GM21786 (cell line): ENCODE data around the gene SPTBN4.
"Not testable (repeated sequence)": the region's sequence is repeated elsewhere in the genome, so short reads cannot be mapped to it uniquely, and the experiment has no call there.

ENCODE experiments used
- ATAC-seq: cut with Tn5 transposase; IDR thresholded peaks from one replicate; pipeline ENCODE4 v1.9.1; 2021; ENCODE audit not compliant: unreplicated experiment

SPTBN4 gene

DNA sequence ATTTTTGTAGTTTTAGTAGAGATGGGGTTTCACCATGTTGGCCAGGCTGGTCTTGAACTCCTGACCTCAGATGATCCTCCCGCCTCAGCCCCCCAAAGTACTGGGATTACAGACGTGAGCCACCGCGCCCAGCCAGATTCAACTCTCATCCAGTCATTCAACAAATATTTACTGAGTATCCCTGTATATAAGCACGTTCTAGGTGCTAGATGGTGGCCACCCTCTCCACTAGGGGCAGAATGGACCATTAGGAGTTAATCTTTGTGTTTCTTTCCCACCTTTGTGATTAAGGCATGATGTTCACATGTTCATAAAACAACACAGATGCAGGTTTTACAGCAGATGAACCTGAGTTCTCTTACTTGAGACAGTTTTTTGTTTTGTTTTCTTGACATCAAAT, 117.2 kb downstream of the SPTBN4 start:
- ATAC-seq, result no peak

- ATAC-seq, result no peak
Measured at GRCh38 chr19:40585241-40585981, 118.6 kb downstream of the SPTBN4 start.

GRCh38 chr19:40585982-40586422, 119.2 kb downstream of the SPTBN4 start:
- ATAC-seq, result no peak

GRCh38 chr19:40586611-40587010, 119.8 kb downstream of the SPTBN4 start:
- ATAC-seq, result no peak

DNA sequence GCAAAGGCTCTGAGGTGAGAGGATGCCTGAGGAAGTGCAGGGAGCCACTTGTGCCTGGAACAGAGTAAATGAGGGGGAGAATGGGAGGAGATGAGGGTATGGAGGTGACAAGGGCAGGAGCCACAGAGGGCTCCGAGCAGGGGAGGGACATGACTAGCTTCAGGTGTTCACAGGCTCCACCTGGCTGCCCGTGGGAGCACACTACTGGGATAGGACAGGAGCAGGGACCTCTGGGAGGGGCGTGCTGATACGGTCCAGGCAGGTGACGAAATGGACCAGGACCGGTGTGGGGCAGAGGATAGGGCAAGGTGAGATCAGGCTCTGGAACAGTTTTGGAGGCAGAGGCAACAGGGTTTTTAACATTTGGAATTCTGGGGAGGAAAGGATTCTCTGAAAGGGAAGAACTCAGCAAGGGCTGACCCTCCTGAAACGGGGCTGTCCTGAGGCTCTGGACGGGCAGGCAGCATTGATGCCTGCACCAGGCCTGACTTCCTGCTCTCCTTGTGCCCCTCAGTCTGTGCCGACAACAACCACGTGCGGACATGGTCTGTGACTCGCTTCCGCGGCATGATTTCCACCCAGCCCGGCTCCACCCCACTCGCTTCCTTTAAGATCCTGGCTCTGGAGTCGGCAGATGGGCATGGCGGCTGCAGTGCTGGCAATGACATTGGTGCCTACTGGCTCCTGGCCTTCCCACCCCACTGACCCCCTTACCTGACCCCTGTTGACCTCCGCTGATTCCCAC, 121.5 kb downstream of the SPTBN4 start:
- no peak for ATAC-seq

DNA sequence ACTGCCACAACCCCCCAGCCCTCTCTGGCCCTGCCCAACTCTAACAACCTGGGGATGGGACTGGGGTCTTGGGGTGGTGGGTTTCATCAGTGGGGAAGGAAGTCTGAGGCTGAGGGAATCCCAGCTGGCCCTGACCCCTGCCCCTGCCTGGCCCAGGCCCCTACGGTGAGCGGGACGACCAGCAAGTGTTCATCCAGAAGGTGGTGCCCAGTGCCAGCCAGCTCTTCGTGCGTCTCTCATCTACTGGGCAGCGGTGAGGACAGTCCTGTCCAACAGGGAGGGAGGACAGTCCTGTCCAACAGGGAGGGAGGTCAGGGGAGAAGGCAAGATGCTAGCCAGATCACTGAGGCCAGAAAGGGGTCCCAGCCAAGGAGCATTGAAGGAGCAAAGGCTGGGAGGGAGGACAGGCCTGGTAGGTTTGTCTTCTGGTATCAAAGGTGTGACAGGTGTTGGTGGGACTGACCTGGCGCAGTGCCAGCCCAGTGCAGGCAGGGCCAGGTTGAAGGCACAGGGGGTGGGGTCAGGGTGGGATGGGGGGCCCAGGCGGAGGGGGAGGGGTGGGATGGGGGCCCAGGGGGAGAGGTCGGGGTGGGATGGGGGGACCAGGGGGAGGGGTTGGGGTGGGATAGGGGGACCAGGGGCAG, 122.2 kb downstream of the SPTBN4 start:
- ATAC-seq, result no peak

DNA sequence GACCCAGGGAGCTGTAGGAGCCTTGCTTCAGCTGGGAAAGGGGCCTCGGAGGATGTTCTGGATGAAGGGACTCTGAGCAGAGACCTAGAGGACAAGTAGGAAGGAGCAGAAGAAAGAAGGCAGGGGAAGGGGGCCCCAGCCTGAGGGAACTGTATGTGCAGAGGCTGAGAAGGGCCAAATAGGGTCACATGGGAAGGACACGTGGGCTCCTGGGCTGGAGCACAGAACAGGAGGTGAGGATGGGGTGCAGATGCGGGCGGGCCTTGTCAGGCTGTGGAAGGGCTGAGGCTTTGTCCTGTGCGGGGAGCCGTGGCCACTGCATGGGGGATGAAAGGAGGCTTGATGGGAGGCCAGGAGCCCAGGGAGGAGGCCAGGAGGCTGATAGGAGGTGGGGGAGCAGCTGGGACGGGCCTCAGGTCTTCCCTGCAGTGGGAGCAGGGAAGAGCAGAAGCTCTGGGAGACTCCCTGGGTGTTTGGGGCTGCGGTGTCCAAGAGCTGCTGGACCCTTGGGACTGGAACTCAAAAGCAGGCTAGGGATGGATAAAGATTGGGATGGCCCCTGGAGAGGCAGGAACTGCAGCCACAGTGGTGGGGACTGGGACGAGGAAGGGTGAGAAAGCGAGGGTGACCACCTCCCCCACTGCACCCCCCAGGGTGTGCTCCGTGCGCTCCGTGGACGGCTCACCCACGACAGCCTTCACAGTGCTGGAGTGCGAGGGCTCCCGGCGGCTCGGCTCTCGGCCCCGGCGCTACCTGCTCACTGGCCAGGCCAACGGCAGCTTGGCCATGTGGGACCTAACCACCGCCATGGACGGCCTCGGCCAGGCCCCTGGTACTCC, 123.0 kb downstream of the SPTBN4 start:
- ATAC-seq, result no peak

DNA sequence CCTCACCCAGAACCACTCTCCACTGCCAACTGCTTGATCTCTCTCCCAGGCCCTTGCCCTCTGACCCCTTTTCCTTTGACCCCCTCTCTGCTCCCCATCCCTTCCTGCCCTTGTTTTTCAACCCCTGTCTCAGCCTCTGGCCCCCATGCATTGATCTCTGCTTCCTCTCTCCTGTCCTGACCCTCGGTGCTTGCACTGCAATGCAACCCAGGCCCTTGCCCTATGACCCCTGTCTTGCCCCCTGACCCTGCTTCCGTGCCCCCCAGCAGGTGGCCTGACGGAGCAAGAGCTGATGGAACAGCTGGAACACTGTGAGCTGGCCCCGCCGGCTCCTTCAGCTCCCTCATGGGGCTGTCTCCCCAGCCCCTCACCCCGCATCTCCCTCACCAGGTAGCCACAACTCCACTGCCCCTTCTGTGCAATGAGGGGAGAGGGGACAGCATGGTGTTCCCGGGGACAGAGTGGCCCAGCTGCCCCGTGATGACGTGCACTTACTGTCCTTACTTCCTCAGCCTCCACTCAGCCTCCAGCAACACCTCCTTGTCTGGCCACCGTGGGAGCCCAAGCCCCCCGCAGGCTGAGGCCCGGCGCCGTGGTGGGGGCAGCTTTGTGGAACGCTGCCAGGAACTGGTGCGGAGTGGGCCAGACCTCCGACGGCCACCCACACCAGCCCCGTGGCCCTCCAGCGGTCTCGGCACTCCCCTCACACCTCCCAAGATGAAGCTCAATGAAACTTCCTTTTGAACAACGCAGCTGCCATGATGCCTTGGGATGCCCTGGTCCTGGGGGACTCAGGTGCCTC, 123.9 kb downstream of the SPTBN4 start:
- ATAC-seq, result no peak

DNA sequence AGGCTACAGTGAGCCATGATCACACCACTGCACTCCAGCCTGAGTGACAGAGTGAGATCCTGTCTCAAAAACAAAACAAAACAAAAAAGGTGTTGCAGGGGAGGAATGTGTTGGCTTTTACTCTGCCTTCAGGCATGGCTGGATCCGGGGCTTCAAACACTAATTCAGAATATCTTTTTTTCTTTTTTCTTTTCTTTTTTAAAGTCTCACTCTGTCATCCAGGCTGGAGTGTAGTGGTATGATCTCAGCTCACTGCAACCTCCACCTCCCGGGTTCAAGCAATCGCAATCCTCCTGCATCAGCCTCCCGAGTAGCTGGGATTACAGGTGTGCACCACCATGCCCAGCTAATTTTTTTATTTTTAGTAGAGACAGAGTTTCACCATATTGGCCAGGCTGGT, 124.9 kb downstream of the SPTBN4 start:
- ATAC-seq, result not testable (repeated sequence)

- ATAC-seq, result no peak
Measured at GRCh38 chr19:40592170-40592569, 125.4 kb downstream of the SPTBN4 start.

GRCh38 chr19:40594255-40594654, 127.5 kb downstream of the SPTBN4 start:
- no peak for ATAC-seq

- no peak for ATAC-seq
Measured at GRCh38 chr19:40594657-40595091, 127.9 kb downstream of the SPTBN4 start.

- ATAC-seq, result no peak
Measured at GRCh38 chr19:40596608-40597328, 130.0 kb downstream of the SPTBN4 start.

DNA sequence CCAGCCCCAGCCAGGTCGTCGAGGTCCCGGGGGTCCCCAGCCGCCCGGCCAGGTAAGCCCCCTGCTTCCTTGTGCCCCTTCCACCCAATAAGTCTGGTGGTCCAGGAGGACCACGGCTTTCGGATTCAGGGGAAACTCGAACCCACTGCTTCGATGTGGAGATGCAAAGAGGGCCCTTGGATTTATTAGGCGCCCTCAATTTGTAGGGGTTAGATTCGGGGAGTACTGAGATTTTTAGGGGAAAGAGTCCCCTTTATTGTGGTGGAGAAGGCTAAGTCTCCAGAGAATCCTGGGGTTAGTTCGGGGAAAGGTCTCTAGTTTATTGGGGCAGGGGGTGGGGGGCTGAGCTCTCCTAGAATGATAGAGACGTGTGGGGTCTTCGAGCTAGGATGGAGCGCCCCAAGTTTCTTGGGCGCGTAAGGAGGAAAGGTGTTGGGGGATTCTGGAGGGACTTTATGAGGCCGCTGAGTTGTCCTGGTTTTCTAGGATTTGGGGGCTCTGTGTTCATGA, 130.6 kb downstream of the SPTBN4 start:
- ATAC-seq, result no peak

DNA sequence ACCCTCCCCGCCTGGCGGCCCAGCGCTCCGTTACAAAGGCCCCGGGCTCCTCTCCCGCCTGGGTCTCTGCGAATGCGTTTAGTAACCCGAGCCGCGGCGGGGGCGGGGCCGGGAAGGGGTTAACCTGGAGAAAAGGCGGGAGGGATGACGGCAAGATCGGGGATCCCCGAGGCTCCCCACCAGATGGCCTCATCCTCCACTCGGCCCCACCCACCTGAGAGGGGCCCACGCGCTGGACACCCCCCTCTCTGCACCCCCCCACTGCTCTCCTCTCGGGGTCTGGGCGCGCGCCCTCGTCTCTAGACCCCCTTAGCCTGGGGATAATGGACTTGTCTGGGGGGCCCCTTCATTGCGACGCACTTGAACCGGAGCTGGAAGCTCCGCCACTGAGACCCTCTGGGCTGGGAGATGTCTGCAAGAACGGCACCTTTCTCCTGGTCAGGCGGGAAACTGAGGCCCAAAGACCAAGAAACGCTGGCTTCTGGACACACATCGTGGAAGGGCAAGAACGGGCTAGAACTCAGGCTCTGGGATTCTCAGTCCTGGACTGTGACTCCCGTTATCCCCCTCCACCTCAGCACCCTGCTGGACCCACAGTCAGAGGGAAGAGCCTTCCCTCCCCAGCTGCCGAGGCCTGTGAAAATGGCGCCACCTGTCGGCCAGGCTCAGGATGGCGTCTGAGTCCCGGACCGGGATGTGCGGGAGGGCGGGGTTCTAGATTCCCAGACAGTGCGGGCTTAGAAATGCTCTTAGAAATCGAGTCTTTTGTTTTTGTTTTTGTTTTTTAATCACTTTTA, 131.5 kb downstream of the SPTBN4 start:
- no peak for ATAC-seq

- ATAC-seq, result no peak
Measured at GRCh38 chr19:40598918-40599307, 132.1 kb downstream of the SPTBN4 start.

- ATAC-seq, result no peak
Measured at GRCh38 chr19:40599331-40599901, 132.6 kb downstream of the SPTBN4 start.

- ATAC-seq, result no peak
Measured at GRCh38 chr19:40599902-40600569, 133.2 kb downstream of the SPTBN4 start.
